WTC11 (cell line): ENCODE measurements around the gene TRMT2A. TPM values are rescaled to one million over a fixed set of nuclear protein-coding genes. Genes with fewer than 3 reads are reported as not detected.

ENCODE experiments used
- ATAC-seq: fragments of 200-7000 bp; cut with Tn5 transposase; 2 replicates; pipeline ENCODE4 v1.10.0; 2021; ENCODE audit warnings: mild to moderate bottlenecking, moderate library complexity
- CTCF ChIA-PET: fragments of 300-600 bp; sonication (Branson Sonifier 250); formaldehyde crosslinking; loops from one replicate; lab custom pipeline; 2021; ENCODE audit warnings: antibody characterized with exemption; lab: Charles Lee
- POLR2A ChIA-PET: fragments of 350-600 bp; sonication (Branson Sonifier 250); formaldehyde crosslinking; loops from one replicate; lab custom pipeline; 2021; ENCODE audit warnings: antibody characterized with exemption; lab: Charles Lee
- DNase-seq: peaks from one replicate; pipeline ENCODE4 v3.0.0; 2021; ENCODE audit warnings: low spot score
- H3K27ac Mint-ChIP-seq: 2 replicates; pipeline ENCODE4 v1.8.0; 2021; ENCODE audit warnings: mixed read lengths
- H3K27me3 Mint-ChIP-seq: 2 replicates; pipeline ENCODE4 v1.8.0; 2021; ENCODE audit warnings: low read depth, mild to moderate bottlenecking, moderate library complexity, mixed read lengths
- H3K36me3 Mint-ChIP-seq: 2 replicates; pipeline ENCODE4 v1.8.0; 2021; ENCODE audit warnings: mixed read lengths
- H3K4me1 Mint-ChIP-seq: 2 replicates; pipeline ENCODE4 v1.8.0; 2022; ENCODE audit warnings: mixed read lengths
- H3K4me3 Mint-ChIP-seq: 2 replicates; pipeline ENCODE4 v1.8.0; 2021; ENCODE audit warnings: mild to moderate bottlenecking, moderate library complexity, mixed read lengths
- H3K9me3 Mint-ChIP-seq: 2 replicates; pipeline ENCODE4 v1.8.0; 2021; ENCODE audit warnings: mixed read lengths
- ARID4B ChIP-seq: sonication (generic); formaldehyde crosslinking; IDR thresholded peaks from 2 replicates; pipeline ENCODE4 v1.8.0; 2023; ENCODE audit warnings: missing genetic modification reagents, mild to moderate bottlenecking, borderline replicate concordance
- CBFB ChIP-seq: sonication (generic); formaldehyde crosslinking; IDR thresholded peaks from 2 replicates; pipeline ENCODE4 v1.8.1; 2022; ENCODE audit warnings: mild to moderate bottlenecking, low read depth, missing genetic modification reagents
- CREM ChIP-seq: sonication (generic); formaldehyde crosslinking; IDR thresholded peaks from 2 replicates; pipeline ENCODE4 v1.8.1; 2022; ENCODE audit warnings: mild to moderate bottlenecking, missing genetic modification reagents, moderate library complexity
- E2F1 ChIP-seq: sonication (generic); formaldehyde crosslinking; IDR thresholded peaks from 2 replicates; pipeline ENCODE4 v1.8.0; 2022; ENCODE audit warnings: mild to moderate bottlenecking, missing genetic modification reagents
- EMX1 ChIP-seq: fragments of 250-450 bp; sonication (Bioruptor Pico); IDR thresholded peaks from 2 replicates; pipeline ENCODE4 v1.8.0; 2021; ENCODE audit warnings: mild to moderate bottlenecking
- GTF2I ChIP-seq: fragments of 250-450 bp; sonication (Bioruptor Pico); conservative IDR thresholded peaks from 2 replicates; pipeline ENCODE4 v1.4.0; 2021; ENCODE audit warnings: mild to moderate bottlenecking
- JUN ChIP-seq: sonication (generic); formaldehyde crosslinking; IDR thresholded peaks from 2 replicates; pipeline ENCODE4 v1.8.0; 2023; ENCODE audit warnings: mild to moderate bottlenecking, missing genetic modification reagents
- NFATC4 ChIP-seq: fragments of 250-450 bp; sonication (Bioruptor Pico); IDR thresholded peaks from 2 replicates; pipeline ENCODE4 v1.9.0; 2021; ENCODE audit warnings: mild to moderate bottlenecking
- NR2C2 ChIP-seq: sonication (generic); formaldehyde crosslinking; IDR thresholded peaks from 2 replicates; pipeline ENCODE4 v1.8.0; 2022; ENCODE audit warnings: mild to moderate bottlenecking, missing genetic modification reagents
- PRRX2 ChIP-seq: fragments of 250-450 bp; sonication (Bioruptor Pico); IDR thresholded peaks from 2 replicates; pipeline ENCODE4 v1.8.0; 2021; ENCODE audit warnings: mild to moderate bottlenecking
- RORB ChIP-seq: fragments of 250-450 bp; sonication (Bioruptor Pico); IDR thresholded peaks from 2 replicates; pipeline ENCODE4 v1.9.0; 2021; ENCODE audit warnings: mild to moderate bottlenecking
- SMAD3 ChIP-seq: sonication (generic); formaldehyde crosslinking; IDR thresholded peaks from 2 replicates; pipeline ENCODE4 v1.8.0; 2022; ENCODE audit warnings: missing genetic modification reagents, mild to moderate bottlenecking, borderline replicate concordance
- TEAD1 ChIP-seq: sonication (generic); formaldehyde crosslinking; IDR thresholded peaks from 2 replicates; pipeline ENCODE4 v1.8.0; 2022; ENCODE audit warnings: mild to moderate bottlenecking, missing genetic modification reagents
- ZBTB21 ChIP-seq: sonication (generic); formaldehyde crosslinking; IDR thresholded peaks from 2 replicates; pipeline ENCODE4 v1.8.1; 2023; ENCODE audit warnings: mild to moderate bottlenecking, missing genetic modification reagents, borderline replicate concordance
- ZMAT4 ChIP-seq: fragments of 250-450 bp; sonication (Bioruptor Pico); IDR thresholded peaks from 2 replicates; pipeline ENCODE4 v1.9.0; 2021; ENCODE audit warnings: mild to moderate bottlenecking
- ZNF121 ChIP-seq: sonication (generic); formaldehyde crosslinking; IDR thresholded peaks from 2 replicates; pipeline ENCODE4 v1.8.0; 2023; ENCODE audit warnings: missing genetic modification reagents
- ZNF138 ChIP-seq: sonication (generic); formaldehyde crosslinking; conservative IDR thresholded peaks from 2 replicates; pipeline ENCODE4 v1.8.1; 2022; ENCODE audit warnings: mild to moderate bottlenecking, moderate library complexity, missing genetic modification reagents
- ZNF532 ChIP-seq: fragments of 250-450 bp; sonication (Bioruptor Pico); IDR thresholded peaks from 2 replicates; pipeline ENCODE4 v1.9.0; 2021; ENCODE audit warnings: mild to moderate bottlenecking, borderline replicate concordance
- total RNA-seq: library from RNA; stranded (reverse); gene quantifications from 3 replicates; pipeline ENCODE4 v1.2.3, GENCODE V29; 2021

TRMT2A gene
- total RNA-seq, 1 experiment from 2014 or later = 68.6 TPM

GRCh38 chr22:20149257-20150250 is 32.5 kb upstream of the TRMT2A start:
- peaks cover 3% of the 10 kb centered on the region; the same call in 1 of the 2 replicates for H3K4me1 Mint-ChIP-seq
- POLR2A ChIA-PET = no interaction called here

More at GRCh38 chr22:20149257-20150250, 32.5 kb upstream of the TRMT2A start:
- Mint-ChIP-seq H3K36me3 (no peaks in the 10 kb centered on the region), H3K9me3 (no peaks in the 10 kb centered on the region), H3K4me3 (no peak overlapping the region), H3K27me3 (no peaks in the 10 kb centered on the region), H3K27ac (no peak overlapping the region)
- TF ChIP-seq NR2C2 (CRISPR knock-in tag) = no peak
- TF ChIP-seq ZNF532 (CRISPR knock-in tag) = no peak
- TF ChIP-seq ZNF121 (CRISPR knock-in tag) = no peak
- no peak for TF ChIP-seq NFATC4
- TF ChIP-seq TEAD1 (CRISPR knock-in tag) = no peak
- no peak for TF ChIP-seq PRRX2 (CRISPR knock-in tag)
- TF ChIP-seq SMAD3 (CRISPR knock-in tag) = no peak
- TF ChIP-seq EMX1 = no peak
- TF ChIP-seq GTF2I (CRISPR knock-in tag) = no peak
- TF ChIP-seq CREM (CRISPR knock-in tag) = no peak
- TF ChIP-seq E2F1 (CRISPR knock-in tag) = no peak
- TF ChIP-seq ARID4B = no peak
- TF ChIP-seq ZMAT4 (CRISPR knock-in tag) = no peak
- TF ChIP-seq RORB (CRISPR knock-in tag) = no peak
- TF ChIP-seq ZBTB21 = no peak
- no peak for TF ChIP-seq JUN
- TF ChIP-seq ZNF138 (CRISPR knock-in tag) = no peak
- no peak for TF ChIP-seq CBFB (CRISPR knock-in tag)
- CTCF ChIA-PET = no interaction called here
- DNase-seq = no peak
- ATAC-seq = no peak
